ENCODE data around the gene WASF2. TPM values are rescaled to one million over a fixed set of nuclear protein-coding genes. Genes with fewer than 3 reads are reported as not detected.

Gene WASF2
- polyA plus RNA-seq, 1 experiment = 62.7 TPM

- H3K27ac ChIP-seq (ENCODE audit: low read depth, low read length) = peak overlapping the region; percentile 65
Observed at GRCh38 chr1:27529704-27530018, 39.7 kb upstream of the WASF2 start.

GRCh38 chr1:27528818-27529703, 39.1 kb upstream of the WASF2 start:
- Histone ChIP-seq H3K27ac (ENCODE audit: low read depth, low read length) (peak overlapping the region; percentile 65), H3K4me3 (ENCODE audit: low read depth, low read length) (no peak overlapping the region), H3K9me3 (ENCODE audit: control insufficient read depth, insufficient read depth, low read length) (no peaks in the 10 kb centered on the region; the same call in 1 of the 2 replicates), H3K27me3 (ENCODE audit: control insufficient read depth, insufficient read depth, low read length) (no peaks in the 10 kb centered on the region)
- ChIA-PET CTCF (interaction anchor here (0.6 kb wide), 1 partner anchor 75 kb away, joined by 7 read pairs; the partner anchor contains the start of gene AHDC1), POLR2A (interaction anchor here (0.6 kb wide), 1 partner anchor 68 kb away, joined by 4 read pairs; no protein-coding TSS in a partner anchor)
- no peak for TF ChIP-seq CTCF (IDR thresholded peaks at IDR 0.05; ENCODE audit: low read depth, low read length)
- DNase-seq (ENCODE audit: low read depth, low spot score) = peak; percentile 49

More at GRCh38 chr1:27529704-27530018, 39.7 kb upstream of the WASF2 start:
- H3K9me3 ChIP-seq (ENCODE audit: control insufficient read depth, insufficient read depth, low read length) = no peaks in the 10 kb centered on the region; the same call in 1 of the 2 replicates
- ChIA-PET POLR2A (interaction anchor here (0.6 kb wide), 1 partner anchor 68 kb away, joined by 4 read pairs; no protein-coding TSS in a partner anchor), CTCF (interaction anchor here (0.6 to 0.9 kb wide), 2 partner anchors 27 to 74 kb away, joined by 3 to 7 read pairs; partner anchors contain the start of gene AHDC1)
- no peaks in the 10 kb centered on the region for H3K27me3 ChIP-seq (ENCODE audit: control insufficient read depth, insufficient read depth, low read length)
- DNase-seq (ENCODE audit: low read depth, low spot score) = no peak
- TF ChIP-seq CTCF (IDR thresholded peaks at IDR 0.05; ENCODE audit: low read depth, low read length) = no peak
- H3K4me3 ChIP-seq (ENCODE audit: low read depth, low read length) = no peak overlapping the region

GRCh38 chr1:27527890-27528817, 38.2 kb upstream of the WASF2 start:
- H3K27me3 ChIP-seq (ENCODE audit: control insufficient read depth, insufficient read depth, low read length) = no peaks in the 10 kb centered on the region
- no peaks in the 10 kb centered on the region; the same call in 1 of the 2 replicates for H3K9me3 ChIP-seq (ENCODE audit: control insufficient read depth, insufficient read depth, low read length)
- H3K4me3 ChIP-seq (ENCODE audit: low read depth, low read length) = no peak overlapping the region
- no peak overlapping the region for H3K27ac ChIP-seq (ENCODE audit: low read depth, low read length)
- ChIA-PET CTCF (no interaction called here), POLR2A (interaction anchor here (1.4 kb wide), 1 partner anchor 10 kb away, joined by 3 read pairs; no protein-coding TSS in a partner anchor)
- TF ChIP-seq CTCF (IDR thresholded peaks at IDR 0.05; ENCODE audit: low read depth, low read length) = no peak
- DNase-seq (ENCODE audit: low read depth, low spot score) = no peak

- ChIA-PET CTCF (interaction anchor here (0.6 kb wide), 2 partner anchors 30 to 39 kb away, joined by 4 read pairs; no protein-coding TSS in a partner anchor), POLR2A (interaction anchor here (0.6 to 1.4 kb wide), 2 partner anchors 11 to 16 kb away, joined by 3 read pairs; no protein-coding TSS in a partner anchor)
- Histone ChIP-seq H3K27me3 (ENCODE audit: control insufficient read depth, insufficient read depth, low read length) (no peaks in the 10 kb centered on the region), H3K4me3 (ENCODE audit: low read depth, low read length) (no peak overlapping the region), H3K27ac (ENCODE audit: low read depth, low read length) (peak overlapping the region; percentile 57), H3K9me3 (ENCODE audit: control insufficient read depth, insufficient read depth, low read length) (no peaks in the 10 kb centered on the region; the same call in 1 of the 2 replicates)
- no peak for TF ChIP-seq CTCF (IDR thresholded peaks at IDR 0.05; ENCODE audit: low read depth, low read length)
- peak; percentile 68 for DNase-seq (ENCODE audit: low read depth, low spot score)
Observed at GRCh38 chr1:27527223-27527889, 37.4 kb upstream of the WASF2 start.

Data from AG04450 (cell line).